HUDEP-2 (cell line): ENCODE results near the gene AFAP1.

ENCODE experiments used
- DNase-seq, 76 experiments: peaks; one replicate each; lab custom pipeline; 2025; ENCODE audit not compliant: unreplicated experiment in 76 of 76; lab: John Stamatoyannopoulos, UW

Gene AFAP1

GRCh38 chr4:7760706-7761105 is 179.0 kb downstream of the AFAP1 start:
- no peak for DNase-seq

GRCh38 chr4:7760228-7760627 is 179.4 kb downstream of the AFAP1 start:
- DNase-seq, result no peak

- no peak for DNase-seq
Measured at GRCh38 chr4:7759635-7760034, 180.0 kb downstream of the AFAP1 start.

GRCh38 chr4:7759216-7759615 is 180.4 kb downstream of the AFAP1 start:
- DNase-seq, result no peak

- DNase-seq, result no peak
Measured at GRCh38 chr4:7758476-7758875, 181.2 kb downstream of the AFAP1 start.

GRCh38 chr4:7757501-7758471 is 181.9 kb downstream of the AFAP1 start:
- DNase-seq, result no peak

GRCh38 chr4:7756561-7757355 is 182.9 kb downstream of the AFAP1 start:
- DNase-seq, result no peak

GRCh38 chr4:7756071-7756470 is 183.6 kb downstream of the AFAP1 start:
- no peak for DNase-seq

GRCh38 chr4:7755561-7755960 is 184.1 kb downstream of the AFAP1 start:
- no peak for DNase-seq

GRCh38 chr4:7754565-7755262 is 184.9 kb downstream of the AFAP1 start:
- no peak for DNase-seq

GRCh38 chr4:7753931-7754465 is 185.7 kb downstream of the AFAP1 start:
- no peak for DNase-seq

- no peak for DNase-seq
Measured at GRCh38 chr4:7753271-7753670, 186.4 kb downstream of the AFAP1 start.

GRCh38 chr4:7752649-7753048 is 187.0 kb downstream of the AFAP1 start:
- DNase-seq, result peak in 1 of 76 experiments; percentile 2

- DNase-seq, result no peak
Measured at GRCh38 chr4:7750972-7751371, 188.7 kb downstream of the AFAP1 start.

- DNase-seq, result no peak
Measured at GRCh38 chr4:7750523-7750922, 189.1 kb downstream of the AFAP1 start.

GRCh38 chr4:7747566-7747965 is 192.1 kb downstream of the AFAP1 start:
- no peak for DNase-seq

- DNase-seq, result no peak
Measured at GRCh38 chr4:7747062-7747385, 192.6 kb downstream of the AFAP1 start.

- no peak for DNase-seq
Measured at GRCh38 chr4:7746351-7747061, 193.2 kb downstream of the AFAP1 start.

- DNase-seq, result no peak
Measured at GRCh38 chr4:7745301-7745885, 194.3 kb downstream of the AFAP1 start.
